Activated CD8-positive, alpha-beta memory T cell treated with anti-CD3 and anti-CD28 coated beads for 1 hour (primary cell): Measurements from ENCODE around the gene TBX6.

Experiments
- DNase-seq, 2 donors: peaks; one replicate each; pipeline ENCODE4 v3.0.0-alpha.2; 2020; ENCODE audit warnings: low read depth in 1 of 2; ENCODE audit errors: extremely low read depth in 1 of 2

Gene TBX6

DNA sequence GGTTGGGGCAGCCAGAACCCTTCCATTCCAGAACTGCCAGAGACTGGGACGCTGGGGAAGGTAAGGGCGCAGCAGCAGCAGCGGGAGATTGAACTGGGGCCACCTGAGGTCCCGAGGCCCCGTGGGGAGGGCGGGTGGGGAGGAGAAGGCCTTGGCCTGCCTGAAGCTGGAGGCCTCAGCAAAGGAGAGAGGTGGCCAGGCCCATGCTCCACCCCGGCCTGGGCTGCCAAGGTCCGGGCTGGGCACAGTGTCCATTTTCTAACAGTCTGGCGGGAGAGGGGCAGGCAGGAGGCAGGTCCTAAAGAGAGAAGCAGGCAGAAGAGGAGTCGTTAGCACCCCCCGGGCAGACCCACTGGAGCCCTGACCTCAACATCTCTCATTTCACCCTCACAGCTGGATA is 22.7 kb upstream of the TBX6 start:
- DNase-seq, result no peak

DNA sequence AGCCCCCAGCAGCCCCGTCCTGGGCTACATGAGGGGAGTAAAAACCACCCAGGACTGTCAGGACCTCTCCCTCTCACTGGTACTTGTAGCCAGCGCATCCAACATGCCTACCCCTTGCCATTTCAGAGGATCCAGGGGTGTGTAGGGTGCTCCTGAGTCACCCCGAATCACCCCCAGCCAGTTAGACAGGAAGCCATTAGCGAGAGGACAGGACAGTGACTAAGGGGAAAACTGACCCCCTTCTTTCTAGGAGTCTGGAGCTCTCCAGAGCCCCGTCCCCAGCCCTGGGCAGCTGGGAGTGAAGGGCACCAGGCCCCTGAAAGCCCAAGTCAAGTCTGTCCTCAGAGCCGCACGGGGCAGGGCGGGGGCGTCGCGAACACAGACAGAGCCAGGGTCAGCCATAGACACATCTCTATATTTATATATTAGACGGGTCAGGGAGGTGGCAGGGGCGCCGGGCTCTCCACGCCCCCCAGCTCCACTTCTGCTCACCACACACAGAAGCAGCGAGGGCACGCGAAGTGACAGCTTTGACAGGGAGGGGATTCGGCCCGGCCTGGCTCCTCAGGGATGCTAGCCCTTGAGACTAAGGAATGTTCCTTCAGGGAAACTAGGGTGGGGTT is 22.1 kb upstream of the TBX6 start:
- DNase-seq, result no peak

- no peak for DNase-seq
Observed at GRCh38 chr16:30113031-30113710, 21.4 kb upstream of the TBX6 start, which contains the start of gene GDPD3. Gene GDPD3, minus strand, starts transcription at chr16:30113537. Its CDS starts 59 bp downstream, at chr16:30113478.

DNA sequence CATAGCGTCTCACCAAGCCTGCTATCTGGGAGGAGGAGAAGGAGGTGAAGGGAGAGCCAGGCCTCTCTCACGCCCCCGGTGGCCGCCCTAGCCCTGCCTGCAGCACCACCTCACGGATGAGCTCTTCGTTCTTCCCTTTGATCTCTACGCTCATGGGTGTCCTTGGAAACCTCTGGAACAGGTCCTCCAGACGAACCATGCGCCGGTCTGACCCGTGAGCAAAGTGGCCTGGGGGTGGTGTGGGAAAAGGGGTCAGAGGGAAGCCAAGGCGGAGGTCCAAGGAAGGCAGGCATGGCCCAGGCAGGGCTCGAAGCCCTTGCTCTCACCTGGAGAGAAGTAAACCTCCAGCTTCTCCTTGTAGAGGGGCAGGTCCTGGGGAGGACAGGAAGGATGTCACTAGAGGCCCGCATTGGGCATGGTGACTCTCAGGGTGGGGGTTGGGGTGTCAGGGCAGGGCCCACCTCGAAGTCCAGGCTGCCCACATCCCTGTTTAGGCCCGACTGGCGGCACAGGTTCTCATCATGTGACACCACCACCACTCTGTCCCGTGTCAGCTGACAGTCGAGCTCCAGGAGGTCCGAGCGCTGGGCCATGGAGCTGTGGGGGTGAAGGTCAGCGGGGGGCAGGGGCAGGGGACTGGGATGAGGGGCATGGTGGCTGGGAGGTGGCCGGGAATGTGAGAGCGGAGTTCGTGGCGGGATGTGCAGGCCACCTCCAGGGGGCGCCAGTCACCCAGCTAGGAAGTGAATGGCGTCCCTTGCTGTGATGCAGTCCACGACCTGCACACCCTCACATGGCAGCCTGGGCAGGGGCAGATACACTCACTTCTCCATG is 20.7 kb upstream of the TBX6 start:
- DNase-seq, result peak in 1 of 2 donors; percentile 35

- no peak for DNase-seq
Observed at GRCh38 chr16:30110661-30111060, 18.9 kb upstream of the TBX6 start.

- DNase-seq, result no peak
Observed at GRCh38 chr16:30108059-30108850, 16.5 kb upstream of the TBX6 start.

DNA sequence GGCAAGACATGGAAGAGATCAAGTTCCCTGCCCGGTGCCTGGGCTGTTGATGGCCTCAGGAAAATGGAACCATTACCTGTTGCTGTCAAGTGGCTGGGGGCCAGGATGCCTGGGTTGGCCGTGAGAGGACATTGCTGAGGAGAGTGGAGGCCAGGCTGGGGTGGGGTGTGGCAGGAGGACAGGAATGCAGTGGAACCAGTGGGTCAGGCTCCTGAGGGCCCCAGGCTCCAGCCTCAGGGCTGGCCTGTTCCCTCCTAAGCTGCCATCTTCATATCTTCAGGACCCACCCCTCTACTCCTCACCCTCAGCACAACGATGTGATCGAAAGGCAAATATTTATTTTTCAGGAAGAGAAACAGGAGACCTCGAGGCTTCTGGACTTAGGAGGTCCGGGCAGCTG is 12.8 kb upstream of the TBX6 start:
- DNase-seq, result no peak

DNA sequence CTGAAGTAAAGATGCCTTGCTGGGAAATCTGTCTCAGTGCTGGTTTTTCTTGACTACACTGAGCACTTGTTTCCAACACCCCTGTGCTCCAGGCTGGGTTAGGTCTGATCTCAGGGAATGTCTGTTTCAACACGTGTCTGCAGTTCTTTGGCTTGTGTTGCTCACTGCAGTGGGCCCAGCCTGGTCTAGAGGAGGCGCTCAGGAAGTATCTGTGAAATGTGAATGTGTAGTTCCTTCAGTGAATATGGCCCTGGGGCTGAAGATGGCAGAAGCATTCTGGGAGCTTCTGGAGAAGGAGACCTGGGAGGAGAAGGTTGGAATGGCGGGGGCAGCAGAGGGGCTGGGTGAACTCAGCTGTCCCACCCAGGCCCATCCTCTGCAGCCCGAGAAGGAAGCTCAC is 12.4 kb upstream of the TBX6 start:
- no peak for DNase-seq

- no peak for DNase-seq
Observed at GRCh38 chr16:30096862-30097563, 5.3 kb upstream of the TBX6 start.

DNA sequence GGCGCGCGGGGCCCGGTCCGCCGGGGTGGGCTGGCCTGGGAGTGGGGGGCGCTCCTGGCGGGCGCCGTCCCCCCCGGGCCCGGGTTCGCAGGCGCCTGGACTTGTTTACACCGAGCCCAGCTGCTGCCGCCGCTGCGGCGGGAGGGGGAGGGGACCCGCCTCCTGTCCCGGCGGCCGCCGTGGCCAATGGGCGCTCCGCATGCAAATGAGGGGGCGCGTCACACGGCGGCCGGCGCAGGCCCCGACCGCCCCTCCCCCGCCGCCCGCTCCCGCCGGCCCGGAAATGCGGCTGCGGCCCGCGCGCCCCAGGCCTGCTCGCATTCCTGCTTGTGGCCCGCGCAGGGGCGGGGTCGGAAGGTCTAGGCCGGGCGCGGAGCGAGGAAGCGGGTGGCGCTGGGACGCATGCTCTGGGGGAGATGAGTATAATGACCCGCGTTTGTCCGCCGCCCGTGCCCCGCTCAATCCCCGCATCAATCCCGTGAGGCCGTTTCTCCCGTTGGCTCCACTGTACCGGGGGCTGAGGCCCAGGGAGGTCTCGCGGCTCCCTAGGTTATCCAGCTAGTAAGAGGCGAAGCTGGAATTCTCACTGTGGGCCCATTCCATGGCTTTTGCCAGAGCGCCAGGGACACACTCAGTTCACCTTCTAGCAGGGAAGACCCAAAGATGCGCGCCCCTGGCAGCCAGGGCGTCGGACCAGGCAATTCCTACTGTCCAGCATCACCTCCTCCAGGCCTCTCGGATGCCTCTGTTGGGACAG is 4.6 kb upstream of the TBX6 start, which contains the start of gene YPEL3:
TSS of gene YPEL3 (minus strand) at position 109 of the 757 bp plus-strand sequence. CDS start 731 bp downstream, outside the sequence.
- peak; percentile 54 to 79 for DNase-seq

- no peak for DNase-seq
Observed at GRCh38 chr16:30095166-30096078, 3.7 kb upstream of the TBX6 start.

DNA sequence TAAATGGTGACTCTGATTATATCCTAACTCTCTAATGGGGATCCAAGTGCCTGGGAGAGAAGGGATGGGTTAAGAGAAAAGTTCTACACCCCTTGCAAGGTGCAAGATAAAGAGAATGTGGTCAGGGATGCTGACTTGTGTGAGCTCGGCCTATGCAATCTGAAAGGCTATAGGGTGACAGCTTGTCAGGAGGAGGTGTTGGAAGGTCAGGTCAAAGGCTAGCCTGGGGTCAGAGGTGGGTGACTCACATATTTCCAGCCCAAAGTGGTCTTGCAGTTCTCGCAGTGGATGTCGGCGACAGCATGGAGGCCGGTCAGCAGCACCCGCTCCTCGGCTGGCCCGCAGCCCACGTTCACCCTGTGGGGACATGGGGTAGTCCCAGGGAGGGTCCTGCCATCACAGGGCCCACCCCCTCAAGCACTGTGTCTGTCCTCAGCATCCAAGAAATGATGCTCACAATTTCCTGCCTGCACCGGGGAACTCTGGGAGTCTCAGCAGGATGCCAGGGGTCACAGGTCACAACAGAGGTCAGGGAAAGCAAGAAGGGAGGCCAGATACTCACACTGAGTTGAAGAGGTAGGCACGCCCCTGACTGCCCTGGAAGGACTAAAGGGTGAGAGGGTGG is 2.9 kb upstream of the TBX6 start:
- DNase-seq, result no peak

DNA sequence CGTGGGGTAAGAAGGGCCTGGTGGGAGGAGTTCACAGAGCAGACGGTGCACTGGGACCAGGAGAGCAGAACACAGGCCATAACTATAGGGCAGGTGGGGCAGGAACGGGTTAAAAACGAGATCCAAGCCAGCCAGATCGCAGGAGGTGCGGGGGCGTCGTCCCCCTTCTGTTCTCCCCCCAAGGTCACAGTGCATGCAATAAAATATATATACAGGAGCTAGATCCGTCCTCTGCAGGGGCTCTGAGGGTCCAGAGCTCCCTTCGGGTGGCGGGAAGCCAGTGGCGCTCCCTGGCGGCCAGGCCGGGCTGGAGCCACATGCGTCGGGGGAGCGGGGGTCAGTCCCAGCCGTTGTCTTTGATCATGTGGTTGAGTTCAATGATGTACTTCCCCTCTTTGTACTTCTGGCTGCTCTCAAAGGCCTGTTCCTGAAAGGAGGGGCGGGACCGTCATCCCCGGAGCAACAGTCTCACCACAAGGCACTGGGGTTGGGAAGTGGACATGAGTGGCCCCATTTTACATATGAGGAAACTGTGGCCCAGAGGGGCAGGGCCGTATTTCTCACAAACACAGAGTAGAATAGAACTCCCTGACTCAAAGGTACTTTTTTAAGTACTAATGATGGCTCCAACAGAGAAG is 768 bp upstream of the TBX6 start:
- DNase-seq, result peak in 1 of 2 donors; percentile 30

GRCh38 chr16:30090610-30091331 is 953 bp downstream of the TBX6 start:
- no peak for DNase-seq

- DNase-seq, result no peak
Observed at GRCh38 chr16:30088832-30089624, 2.7 kb downstream of the TBX6 start.

DNA sequence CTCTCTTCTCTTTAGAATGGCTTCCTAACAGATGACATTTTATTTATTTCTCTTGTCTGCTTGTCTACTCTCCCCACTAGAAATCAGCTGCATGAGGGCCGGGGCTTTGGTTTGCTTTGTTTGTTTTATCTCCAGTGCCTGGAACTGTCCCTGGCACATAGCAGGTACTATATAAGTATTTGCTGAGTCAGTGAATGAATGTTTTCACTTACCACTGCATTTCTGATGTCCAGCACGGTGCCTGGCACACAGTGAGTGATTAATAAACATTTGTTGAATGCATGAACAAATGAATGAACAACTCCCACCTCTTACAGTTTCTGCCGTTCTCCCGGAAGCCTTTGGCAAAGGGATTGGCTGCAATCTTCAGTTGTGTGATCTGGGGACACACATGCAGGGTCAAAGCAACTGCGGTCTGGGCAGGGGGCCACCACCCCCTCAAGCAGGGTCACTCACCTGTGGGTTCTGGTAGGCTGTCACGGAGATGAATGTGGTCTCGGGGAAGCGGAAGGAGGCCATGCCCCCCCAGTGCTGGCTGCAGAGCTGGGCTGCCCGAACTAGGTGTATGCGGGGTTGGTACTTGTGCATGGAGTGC is 3.4 kb downstream of the TBX6 start:
- no peak for DNase-seq
